DMS153 (cell line): ENCODE data around the gene SLC7A6OS.

Experiments
- DNase-seq: peaks from one replicate; lab custom pipeline; 2025; lab: John Stamatoyannopoulos, UW

The SLC7A6OS gene

GRCh38 chr16:68279726-68280558 is 30.8 kb downstream of the SLC7A6OS start:
- DNase-seq, result no peak

GRCh38 chr16:68276223-68276622 is 34.5 kb downstream of the SLC7A6OS start:
- DNase-seq, result no peak

GRCh38 chr16:68275611-68276191 is 35.0 kb downstream of the SLC7A6OS start:
- peak; percentile 66 for DNase-seq

GRCh38 chr16:68274441-68274840 is 36.3 kb downstream of the SLC7A6OS start:
- DNase-seq, result peak; percentile 32

GRCh38 chr16:68273896-68274295 is 36.9 kb downstream of the SLC7A6OS start:
- no peak for DNase-seq

GRCh38 chr16:68273459-68273858 is 37.3 kb downstream of the SLC7A6OS start:
- DNase-seq, result no peak

GRCh38 chr16:68272507-68273209 is 38.1 kb downstream of the SLC7A6OS start:
- DNase-seq, result peak; percentile 87

- no peak for DNase-seq
Measured at GRCh38 chr16:68270353-68270752, 40.4 kb downstream of the SLC7A6OS start.

- no peak for DNase-seq
Measured at GRCh38 chr16:68269793-68270192, 41.0 kb downstream of the SLC7A6OS start.

- no peak for DNase-seq
Measured at GRCh38 chr16:68267612-68268405, 42.9 kb downstream of the SLC7A6OS start.

- peak; percentile 8 for DNase-seq
Measured at GRCh38 chr16:68265078-68265920, 45.4 kb downstream of the SLC7A6OS start.

GRCh38 chr16:68264128-68265077 is 46.3 kb downstream of the SLC7A6OS start, which contains the start of gene SLC7A6:
Gene SLC7A6 (plus strand): TSS chr16:68264526. CDS start chr16:68274727, 10,201 bp downstream.
- no peak for DNase-seq

- DNase-seq, result no peak
Measured at GRCh38 chr16:68263559-68264127, 47.1 kb downstream of the SLC7A6OS start.

GRCh38 chr16:68259007-68259825 is 51.5 kb downstream of the SLC7A6OS start:
- no peak for DNase-seq

GRCh38 chr16:68257906-68258800 is 52.6 kb downstream of the SLC7A6OS start:
- DNase-seq, result no peak

- peak; percentile 69 for DNase-seq
Measured at GRCh38 chr16:68257251-68257905, 53.4 kb downstream of the SLC7A6OS start.

GRCh38 chr16:68255712-68256111 is 55.0 kb downstream of the SLC7A6OS start:
- DNase-seq, result no peak
